ENCODE measurements around the gene ZNRF4.

DNA sequence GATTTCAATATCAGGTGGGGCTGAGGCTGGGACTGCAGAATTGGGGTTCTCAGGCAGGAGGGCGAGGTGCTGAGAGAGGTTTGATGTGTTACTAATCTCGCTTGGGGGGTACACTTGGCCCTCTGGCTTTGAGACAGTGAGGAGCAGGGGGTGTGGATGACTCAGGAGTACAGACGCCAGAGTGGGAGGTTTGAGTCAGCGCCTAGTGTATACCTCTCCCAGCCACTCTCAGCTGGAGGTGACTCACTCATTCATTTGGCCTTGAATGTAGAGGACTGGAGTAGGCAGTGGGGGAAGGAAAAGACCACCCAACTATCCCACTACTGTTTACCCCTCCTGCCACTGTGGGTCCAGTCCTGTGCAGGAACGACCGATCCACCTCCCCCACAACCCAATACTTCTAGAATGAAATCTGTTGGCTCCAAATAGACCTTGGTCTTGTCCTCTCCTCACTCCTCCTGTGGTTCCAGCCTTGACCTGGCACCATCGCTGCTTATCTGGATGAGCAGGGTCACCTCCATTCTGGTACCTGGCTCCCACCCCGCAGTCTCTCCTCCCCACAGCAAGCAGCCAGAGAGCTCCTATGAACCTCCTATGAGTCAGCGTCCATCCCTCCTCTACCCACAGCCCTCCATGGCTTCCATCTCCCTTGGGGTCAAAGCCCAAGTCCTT lies 20.1 kb upstream of the ZNRF4 start:
- TF ChIP-seq, protein P1, sequence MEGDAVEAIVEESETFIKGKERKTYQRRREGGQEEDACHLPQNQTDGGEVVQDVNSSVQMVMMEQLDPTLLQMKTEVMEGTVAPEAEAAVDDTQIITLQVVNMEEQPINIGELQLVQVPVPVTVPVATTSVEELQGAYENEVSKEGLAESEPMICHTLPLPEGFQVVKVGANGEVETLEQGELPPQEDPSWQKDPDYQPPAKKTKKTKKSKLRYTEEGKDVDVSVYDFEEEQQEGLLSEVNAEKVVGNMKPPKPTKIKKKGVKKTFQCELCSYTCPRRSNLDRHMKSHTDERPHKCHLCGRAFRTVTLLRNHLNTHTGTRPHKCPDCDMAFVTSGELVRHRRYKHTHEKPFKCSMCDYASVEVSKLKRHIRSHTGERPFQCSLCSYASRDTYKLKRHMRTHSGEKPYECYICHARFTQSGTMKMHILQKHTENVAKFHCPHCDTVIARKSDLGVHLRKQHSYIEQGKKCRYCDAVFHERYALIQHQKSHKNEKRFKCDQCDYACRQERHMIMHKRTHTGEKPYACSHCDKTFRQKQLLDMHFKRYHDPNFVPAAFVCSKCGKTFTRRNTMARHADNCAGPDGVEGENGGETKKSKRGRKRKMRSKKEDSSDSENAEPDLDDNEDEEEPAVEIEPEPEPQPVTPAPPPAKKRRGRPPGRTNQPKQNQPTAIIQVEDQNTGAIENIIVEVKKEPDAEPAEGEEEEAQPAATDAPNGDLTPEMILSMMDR (IDR thresholded peaks at IDR 0.05): no peak
- no peak for TF ChIP-seq POLR2A (IDR thresholded peaks at IDR 0.05)
- TF ChIP-seq EP300 (IDR thresholded peaks at IDR 0.05): no peak
